ENCODE data around the gene LAMTOR4. TPM values are rescaled to one million over a fixed set of nuclear protein-coding genes. Genes with fewer than 3 reads are reported as not detected.

The LAMTOR4 gene
- total and polyA plus RNA-seq, 2 of the 13 experiments (the other 11 are each of a cell fraction or from before 2014, with no cell fraction given) = 115 to 118 TPM

GRCh38 chr7:100126239-100126930, 22.3 kb upstream of the LAMTOR4 start (continued):
- TF ChIP-seq SOX13 (IDR thresholded peaks at IDR 0.05) (no peak), SOX13 (CRISPR knock-in tag; conservative IDR thresholded peaks at IDR 0.05 in 1 of 2, IDR thresholded peaks at IDR 0.05 in 1 of 2) (0 out of 4 replicates have a peak, but pooled peaks of 1 of the 2 experiments have one; percentile 3), CSRNP2 (CRISPR knock-in tag; conservative IDR thresholded peaks at IDR 0.05; ENCODE audit: low read depth) (no peak), ZNF142 (CRISPR knock-in tag; IDR thresholded peaks at IDR 0.05) (no peak), SMAD3 (CRISPR knock-in tag; IDR thresholded peaks at IDR 0.05) (no peak), TSC22D2 (CRISPR knock-in tag; IDR thresholded peaks at IDR 0.05; ENCODE audit: borderline replicate concordance) (no peak), JUN (CRISPR knock-in tag; IDR thresholded peaks at IDR 0.05) (0 out of 2 replicates have a peak, but pooled peaks have one; percentile 25), MTERF4 (CRISPR knock-in tag; IDR thresholded peaks at IDR 0.05) (peak; percentile 40; the same call in 1 of the 2 replicates), ZNF512B (CRISPR knock-in tag; IDR thresholded peaks at IDR 0.05; ENCODE audit: borderline replicate concordance) (0 out of 2 replicates have a peak, but pooled peaks have one; percentile 34), ZFP41 (CRISPR knock-in tag; IDR thresholded peaks at IDR 0.05; ENCODE audit: borderline replicate concordance) (no peak), ARHGAP35 (CRISPR knock-in tag; IDR thresholded peaks at IDR 0.05; ENCODE audit: borderline replicate concordance) (no peak), HDAC2 (CRISPR knock-in tag; IDR thresholded peaks at IDR 0.05) (0 out of 2 replicates have a peak, but pooled peaks have one; percentile 22), MATR3 (CRISPR knock-in tag; IDR thresholded peaks at IDR 0.05) (no peak), E2F5 (CRISPR knock-in tag; conservative IDR thresholded peaks at IDR 0.05) (no peak), CCAR2 (optimal IDR thresholded peaks at IDR 0.05; ENCODE audit: low read depth, low read length) (no peak), GTF2F1 (IDR thresholded peaks at IDR 0.05; ENCODE audit: low read length) (no peak)
